Thyroid gland (tissue), 4 donors: ENCODE measurements around the gene DCANP1. TPM values are rescaled to one million over a fixed set of nuclear protein-coding genes. Genes with fewer than 3 reads are reported as not detected.

Source experiments
- DNase-seq, 2 donors: peaks; one replicate each; pipeline ENCODE4 v3.0.0-alpha.2; 2019
- H3K27ac ChIP-seq, 3 donors: fragments of 200-600 bp; sonication (generic); 1 replicate in 2 of 3; 2 replicates in 1 of 3; pipeline ENCODE4 v1.5.1; 2016 to 2019; ENCODE audit warnings: mild to moderate bottlenecking in 1 of 3, moderate library complexity in 1 of 3
- H3K27me3 ChIP-seq: fragments of 200-600 bp; sonication (generic); one replicate; pipeline ENCODE4 v1.5.1; 2019
- H3K36me3 ChIP-seq, 2 donors: fragments of 200-600 bp; sonication (generic); one replicate each; pipeline ENCODE4 v1.5.1; 2016 to 2019
- H3K4me1 ChIP-seq, 2 donors: fragments of 200-600 bp; sonication (generic); one replicate each; pipeline ENCODE4 v1.5.1; 2017 to 2019
- H3K4me3 ChIP-seq, 3 donors: fragments of 200-600 bp; sonication (generic); replicated peaks in 1 of 3; 1 replicate in 2 of 3; 2 replicates in 1 of 3; pipeline ENCODE4 v1.5.1; 2016; ENCODE audit warnings: mild to moderate bottlenecking in 1 of 3
- H3K9me3 ChIP-seq: fragments of 200-600 bp; sonication (generic); one replicate; pipeline ENCODE4 v1.5.1; 2017
- CTCF ChIP-seq, 6 experiments: fragments of 200-600 bp in 3 of 6; fragments of 450-650 bp in 3 of 6; sonication (generic) in 3 of 6; IDR thresholded peaks; one replicate each; pipeline ENCODE4 v1.5.1; 2016 to 2019; ENCODE audit warnings: antibody characterized with exemption in 6 of 6, mild to moderate bottlenecking in 2 of 6, inconsistent platforms in 1 of 6, moderate library complexity in 1 of 6
- POLR2A ChIP-seq, 2 donors: fragments of 450-650 bp; IDR thresholded peaks; one replicate each; pipeline ENCODE4 v1.6.1; 2017; ENCODE audit warnings: antibody characterized with exemption in 2 of 2, mild to moderate bottlenecking in 2 of 2, moderate library complexity in 1 of 2
- WGBS, 2 donors: methylation state at CpG; one replicate each; pipeline ENCODE4 v1.1.5; 2017; 5-methylcytosine and 5-hydroxymethylcytosine counted together
- intact Hi-C: fragments of 100-400 bp; cut with DNase I; formaldehyde crosslinking; loops from one replicate; pipeline ENCODE4 v1.15.1; 2023
- total RNA-seq, 4 donors: library from RNA; depleted of rRNA; stranded (reverse); fragments of >200 nt; gene quantifications; one replicate each; pipeline ENCODE4 v1.2.3, GENCODE V29; 2016

The DCANP1 gene
- total RNA-seq, 4 donors from 2014 or later: not detected

- Histone ChIP-seq H3K27me3 (peaks cover 58% of the 10 kb centered on the region), H3K36me3 (no peaks in the 10 kb centered on the region), H3K4me1 (peaks cover 19% of the 10 kb centered on the region in 2 donors), H3K9me3 (no peaks in the 10 kb centered on the region), H3K27ac (no peak overlapping the region), H3K4me3 (no peak overlapping the region)
- intact Hi-C loops: no loop called here
- 13 to 22% methylated on average over 8 to 16 of the region's 40 CpGs for WGBS, 2 donors
- TF ChIP-seq CTCF (IDR thresholded peaks at IDR 0.05): no peak
- TF ChIP-seq POLR2A (IDR thresholded peaks at IDR 0.05): no peak
- DNase-seq: no peak
These were observed 44.6 kb upstream of the DCANP1 start for GRCh38 chr5:135491552-135492318.

DNA sequence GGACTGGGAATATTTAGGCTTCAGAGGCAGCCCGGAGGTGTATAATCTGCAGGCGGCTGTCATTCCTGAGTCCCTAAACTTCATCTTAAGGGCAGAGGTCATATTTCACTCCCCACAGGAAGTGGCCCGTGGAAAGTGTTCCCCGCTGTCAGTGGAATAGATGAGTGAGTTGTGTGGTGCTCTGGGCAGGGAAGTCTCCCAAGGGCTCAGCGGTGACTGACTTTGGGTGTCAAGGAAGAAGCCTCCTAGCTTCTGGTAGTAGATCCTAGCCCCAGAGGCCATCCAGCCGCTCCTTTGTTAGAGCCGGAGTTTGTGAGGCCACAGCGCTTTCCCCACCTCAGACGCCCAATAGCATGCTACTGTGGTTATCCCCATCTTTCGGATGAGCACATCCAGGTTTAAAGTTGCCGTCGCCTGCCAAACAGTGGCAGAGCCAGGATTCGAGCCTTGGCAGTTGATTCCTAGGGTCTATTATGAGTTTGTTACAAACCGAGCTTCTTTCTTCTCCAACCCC lies 43.9 kb upstream of the DCANP1 start:
- Histone ChIP-seq H3K27me3 (peaks cover 62% of the 10 kb centered on the region), H3K4me1 (peaks cover 19% of the 10 kb centered on the region in 2 donors), H3K9me3 (no peaks in the 10 kb centered on the region), H3K27ac (no peak overlapping the region), H3K36me3 (no peaks in the 10 kb centered on the region), H3K4me3 (no peak overlapping the region)
- TF ChIP-seq POLR2A (IDR thresholded peaks at IDR 0.05): no peak
- no peak for TF ChIP-seq CTCF (IDR thresholded peaks at IDR 0.05)
- 11 to 15% methylated on average over 14 of the region's 14 CpGs for WGBS, 2 donors
- no peak for DNase-seq
- intact Hi-C loops: no loop called here

GRCh38 chr5:135490245-135491037 lies 43.3 kb upstream of the DCANP1 start:
- Histone ChIP-seq H3K27me3 (peaks cover 64% of the 10 kb centered on the region), H3K27ac (no peak overlapping the region), H3K4me3 (no peak overlapping the region), H3K9me3 (no peaks in the 10 kb centered on the region), H3K36me3 (no peaks in the 10 kb centered on the region), H3K4me1 (peaks cover 19% of the 10 kb centered on the region in 2 donors)
- 10 to 19% methylated on average over 8 to 35 of the region's 49 CpGs for WGBS, 2 donors
- DNase-seq: no peak
- intact Hi-C loops: no loop called here
- no peak for TF ChIP-seq CTCF (IDR thresholded peaks at IDR 0.05)
- no peak for TF ChIP-seq POLR2A (IDR thresholded peaks at IDR 0.05)

DNA sequence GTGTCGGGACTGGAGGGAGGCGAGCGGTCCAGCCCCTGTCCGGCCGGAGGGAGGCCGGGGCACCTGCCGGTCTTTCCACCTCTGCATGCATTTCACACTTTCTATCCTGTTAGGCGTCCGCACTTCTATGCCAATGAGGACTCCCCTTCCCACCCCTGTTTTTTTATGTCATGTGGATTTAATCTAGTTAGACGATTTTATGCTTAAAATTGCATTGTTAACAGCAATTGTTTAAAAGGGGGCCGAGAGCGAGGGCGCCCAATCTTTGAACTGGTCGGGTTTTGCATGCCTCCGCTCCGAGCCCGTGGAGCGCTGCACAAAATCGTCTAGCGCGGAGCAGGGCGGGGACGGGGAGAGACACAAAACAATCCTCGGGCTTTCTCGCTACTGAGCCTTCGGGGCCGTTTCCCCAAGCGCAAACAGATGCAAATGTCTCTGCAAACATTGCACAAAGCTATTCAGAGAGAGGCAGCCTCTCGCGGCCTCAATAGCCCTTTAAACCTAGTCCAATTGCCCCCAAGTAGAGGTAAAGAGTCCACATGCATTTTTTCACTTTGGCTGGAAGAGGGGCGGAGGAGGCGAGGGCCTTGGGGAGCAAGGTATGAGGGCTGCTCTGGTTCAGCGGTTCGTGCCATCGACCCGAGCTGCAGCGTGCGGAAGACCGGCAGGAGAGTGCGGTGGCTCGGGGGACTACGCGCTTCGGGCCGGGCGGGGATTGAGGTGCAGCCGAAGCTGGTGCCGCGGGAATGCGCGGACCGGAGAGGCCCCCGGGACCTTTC lies 42.5 kb upstream of the DCANP1 start:
- peaks cover 62% of the 10 kb centered on the region for H3K27me3 ChIP-seq
- 5% methylated on average over 41 to 46 of the region's 53 CpGs for WGBS, 2 donors
- H3K36me3 ChIP-seq: no peaks in the 10 kb centered on the region
- intact Hi-C loops: no loop called here
- DNase-seq: no peak
- no peak overlapping the region for H3K27ac ChIP-seq
- H3K4me1 ChIP-seq: peaks cover 19% of the 10 kb centered on the region in 2 donors
- no peaks in the 10 kb centered on the region for H3K9me3 ChIP-seq
- H3K4me3 ChIP-seq: no peak overlapping the region
- no peak for TF ChIP-seq POLR2A (IDR thresholded peaks at IDR 0.05)
- TF ChIP-seq CTCF (IDR thresholded peaks at IDR 0.05): no peak
